GM23248 (cell line): Measurements from ENCODE around the gene CEP112.

ENCODE experiments used
- EZH2 ChIP-seq: fragments of 200-600 bp; sonication (generic); IDR thresholded peaks from 2 replicates; pipeline ENCODE4 v1.6.1; 2018; ENCODE audit warnings: antibody characterized with exemption, mild to moderate bottlenecking; ENCODE audit not compliant: insufficient read depth, poor library complexity, severe bottlenecking
- EZH2phosphoT487 ChIP-seq: fragments of 200-600 bp; sonication (generic); IDR thresholded peaks from 2 replicates; pipeline ENCODE4 v1.6.1; 2018; ENCODE audit warnings: antibody characterized with exemption, moderate library complexity, mild to moderate bottlenecking, low read depth; ENCODE audit not compliant: insufficient read depth

DNA sequence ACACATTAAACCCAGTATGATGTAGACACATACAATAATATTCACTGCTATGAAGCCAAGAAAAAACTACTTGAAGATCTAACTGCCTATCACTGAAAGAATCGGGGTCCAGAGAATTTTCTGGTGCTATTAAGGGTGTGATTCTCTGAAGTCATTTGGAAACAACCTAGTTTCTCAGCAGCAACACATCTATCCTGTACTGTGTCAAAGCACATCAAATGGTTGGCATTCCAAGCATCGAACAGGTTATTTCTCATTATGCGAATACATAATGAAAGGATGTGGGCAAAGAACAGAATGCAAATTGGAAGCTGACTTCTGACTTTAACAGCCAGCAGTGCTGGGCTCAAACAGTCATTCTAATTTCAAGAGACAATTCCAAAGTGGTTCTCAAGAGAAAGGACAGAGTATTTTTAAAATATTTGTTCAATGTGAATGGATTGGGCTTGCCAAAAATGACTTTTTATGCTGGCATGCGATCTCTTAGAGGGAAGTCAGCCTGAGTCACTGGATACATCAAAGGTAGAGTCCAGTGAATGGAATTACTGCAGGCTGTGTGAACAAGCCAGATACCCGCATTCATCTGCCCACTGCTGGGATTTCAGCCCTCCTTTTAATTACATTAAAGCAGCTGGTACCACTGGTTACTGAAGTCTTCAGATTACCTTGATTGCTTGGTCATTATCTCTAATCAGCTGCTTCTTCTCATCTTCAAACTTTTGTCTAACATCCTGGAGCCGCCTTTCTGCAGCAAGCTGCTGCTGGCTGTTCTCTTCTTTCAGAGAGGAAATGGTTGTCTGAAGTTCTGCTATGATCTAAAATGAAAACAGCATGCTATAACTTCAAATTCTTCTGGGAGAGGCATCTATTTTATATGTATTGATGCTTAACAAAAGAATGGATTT is 449.3 kb downstream of the CEP112 start:
- TF ChIP-seq EZH2 (no peak), EZH2phosphoT487 (no peak)
